ENCODE measurements around the gene GABARAPL2. TPM values are rescaled to one million over a fixed set of nuclear protein-coding genes. Genes with fewer than 3 reads are reported as not detected.

GABARAPL2 gene
- polyA plus RNA-seq, 1 donor (not counting 4 experiments of a cell fraction or from before 2014, with no cell fraction given) = 95.8 TPM

DNA sequence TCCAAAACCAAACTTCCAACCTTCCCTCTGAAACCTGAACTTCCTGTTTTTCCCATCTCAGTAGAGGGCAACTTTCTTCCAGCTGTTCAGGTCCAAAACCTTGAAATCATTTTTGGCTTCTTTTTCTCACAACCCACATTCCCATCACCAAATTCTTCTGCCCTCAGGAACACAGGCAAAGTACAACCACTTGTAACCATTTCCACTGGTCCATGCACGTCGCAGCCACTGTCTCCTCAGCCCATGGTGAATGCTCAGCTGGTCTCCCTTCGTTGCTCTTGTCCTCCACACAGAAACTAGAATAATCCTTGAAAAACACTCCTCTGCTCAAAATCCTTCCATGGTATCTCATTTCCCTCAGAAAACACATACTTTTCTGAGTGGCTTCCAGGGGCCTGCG lies 60.6 kb downstream of the GABARAPL2 start:
- Histone ChIP-seq H3K4me1 (ENCODE audit: control insufficient read depth, extremely low read depth, insufficient read depth, low read length) (peaks cover 4% of the 10 kb centered on the region), H3K36me3 (ENCODE audit: control insufficient read depth in 2 of 2, extremely low read depth in 1 of 2, insufficient read depth in 2 of 2, low read length in 2 of 2) (peaks cover 30% of the 10 kb centered on the region in 2 experiments), H4K20me1 (ENCODE audit: control insufficient read depth, extremely low read depth, insufficient read depth, low read length) (no peaks in the 10 kb centered on the region), H3K9me1 (ENCODE audit: control insufficient read depth, extremely low read depth, insufficient read depth, low read length) (no peaks in the 10 kb centered on the region), H2AFZ (ENCODE audit: control insufficient read depth, low read length) (no peak overlapping the region), H3K9me3 (ENCODE audit: control insufficient read depth, low read depth, low read length) (no peaks in the 10 kb centered on the region), H3K9ac (ENCODE audit: control insufficient read depth, extremely low read depth, insufficient read depth, low read length) (no peak overlapping the region), H3K27me3 (ENCODE audit: control insufficient read depth, extremely low read depth, insufficient read depth, low read length) (no peaks in the 10 kb centered on the region), H3K4me3 (ENCODE audit: control insufficient read depth in 2 of 3, extremely low read depth in 1 of 3, insufficient read depth in 2 of 3, low read depth in 1 of 3, low read length in 3 of 3) (no peak overlapping the region), H3K79me2 (ENCODE audit: control insufficient read depth, insufficient read depth, low read length) (peaks cover 5% of the 10 kb centered on the region), H3K4me2 (ENCODE audit: control insufficient read depth, extremely low read depth, insufficient read depth, low read depth, low read length) (no peak overlapping the region), H3K27ac (ENCODE audit: control insufficient read depth, insufficient read depth, low read length) (no peak overlapping the region)
- TF ChIP-seq EZH2 (IDR thresholded peaks at IDR 0.05; ENCODE audit: low read length) = no peak
- TF ChIP-seq, protein P1, sequence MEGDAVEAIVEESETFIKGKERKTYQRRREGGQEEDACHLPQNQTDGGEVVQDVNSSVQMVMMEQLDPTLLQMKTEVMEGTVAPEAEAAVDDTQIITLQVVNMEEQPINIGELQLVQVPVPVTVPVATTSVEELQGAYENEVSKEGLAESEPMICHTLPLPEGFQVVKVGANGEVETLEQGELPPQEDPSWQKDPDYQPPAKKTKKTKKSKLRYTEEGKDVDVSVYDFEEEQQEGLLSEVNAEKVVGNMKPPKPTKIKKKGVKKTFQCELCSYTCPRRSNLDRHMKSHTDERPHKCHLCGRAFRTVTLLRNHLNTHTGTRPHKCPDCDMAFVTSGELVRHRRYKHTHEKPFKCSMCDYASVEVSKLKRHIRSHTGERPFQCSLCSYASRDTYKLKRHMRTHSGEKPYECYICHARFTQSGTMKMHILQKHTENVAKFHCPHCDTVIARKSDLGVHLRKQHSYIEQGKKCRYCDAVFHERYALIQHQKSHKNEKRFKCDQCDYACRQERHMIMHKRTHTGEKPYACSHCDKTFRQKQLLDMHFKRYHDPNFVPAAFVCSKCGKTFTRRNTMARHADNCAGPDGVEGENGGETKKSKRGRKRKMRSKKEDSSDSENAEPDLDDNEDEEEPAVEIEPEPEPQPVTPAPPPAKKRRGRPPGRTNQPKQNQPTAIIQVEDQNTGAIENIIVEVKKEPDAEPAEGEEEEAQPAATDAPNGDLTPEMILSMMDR (optimal IDR thresholded peaks at IDR 0.05 in 1 of 3, IDR thresholded peaks at IDR 0.05 in 1 of 3, conservative IDR thresholded peaks at IDR 0.05 in 1 of 3; ENCODE audit: extremely low read depth in 1 of 3, insufficient read depth in 2 of 3, low read length in 3 of 3) = no peak
- DNase-seq (ENCODE audit: low read depth, low spot score) (no peak), FAIRE-seq (no peak)
- dilution Hi-C loops (cut with MboI; ENCODE audit: extremely low pct_ligation_motif_present, low sequenced_read_pairs) = no loop called here

Other genes starting within 250 kb of the GABARAPL2 start
- gene CFDP1, start 132.9 kb upstream of the GABARAPL2 start, polyA plus RNA-seq = 22.3 to 42.1 TPM (median 32.8 TPM) in 3 replicates
- 13.2 to 22.1 TPM (median 14.5 TPM) in 3 replicates for gene TMEM170A, start 101.7 kb upstream of the GABARAPL2 start, polyA plus RNA-seq
- 0.03 to 0.27 TPM (median 0.14 TPM) in 3 replicates for gene CHST6, start 70.9 kb upstream of the GABARAPL2 start, polyA plus RNA-seq
- gene CHST5, start 30.3 kb upstream of the GABARAPL2 start, polyA plus RNA-seq = 0.08 to 0.19 TPM (median 0.12 TPM) in 3 replicates
- gene TMEM231, start 10.1 kb upstream of the GABARAPL2 start, polyA plus RNA-seq = 11.0 to 15.9 TPM (median 11.7 TPM) in 3 replicates
- gene ADAT1, start 56.9 kb downstream of the GABARAPL2 start, polyA plus RNA-seq = 33.3 to 43.4 TPM (median 34.4 TPM) in 3 replicates
- 148 to 206 TPM (median 202 TPM) in 3 replicates for gene KARS1, start 81.3 kb downstream of the GABARAPL2 start, polyA plus RNA-seq
- 14.3 to 24.4 TPM (median 20.0 TPM) in 3 replicates for gene TERF2IP, start 81.4 kb downstream of the GABARAPL2 start, polyA plus RNA-seq
- gene CPHXL2, start 110.6 kb downstream of the GABARAPL2 start, polyA plus RNA-seq = not detected in 3 replicates
- gene DUXB, start 135.1 kb downstream of the GABARAPL2 start, polyA plus RNA-seq = not detected in 3 replicates
- gene CPHXL, start 160.1 kb downstream of the GABARAPL2 start, polyA plus RNA-seq = not detected in 3 replicates

Measured in keratinocyte (primary cell).